Stimulated activated CD8-positive, alpha-beta memory T cell treated with anti-CD3 and anti-CD28 coated beads, Interleukin-15, amount 100 ng/mL, for 48 hours (primary cell): ENCODE measurements around the gene CHIC1.
"Not testable (repeated sequence)": the region's sequence is repeated elsewhere in the genome, so short reads cannot be mapped to it uniquely, and the experiment has no call there.

Experiments
- DNase-seq, 2 donors: peaks; one replicate each; pipeline ENCODE4 v3.0.0-alpha.2; 2020; ENCODE audit warnings: low read depth in 2 of 2

Gene CHIC1

DNA sequence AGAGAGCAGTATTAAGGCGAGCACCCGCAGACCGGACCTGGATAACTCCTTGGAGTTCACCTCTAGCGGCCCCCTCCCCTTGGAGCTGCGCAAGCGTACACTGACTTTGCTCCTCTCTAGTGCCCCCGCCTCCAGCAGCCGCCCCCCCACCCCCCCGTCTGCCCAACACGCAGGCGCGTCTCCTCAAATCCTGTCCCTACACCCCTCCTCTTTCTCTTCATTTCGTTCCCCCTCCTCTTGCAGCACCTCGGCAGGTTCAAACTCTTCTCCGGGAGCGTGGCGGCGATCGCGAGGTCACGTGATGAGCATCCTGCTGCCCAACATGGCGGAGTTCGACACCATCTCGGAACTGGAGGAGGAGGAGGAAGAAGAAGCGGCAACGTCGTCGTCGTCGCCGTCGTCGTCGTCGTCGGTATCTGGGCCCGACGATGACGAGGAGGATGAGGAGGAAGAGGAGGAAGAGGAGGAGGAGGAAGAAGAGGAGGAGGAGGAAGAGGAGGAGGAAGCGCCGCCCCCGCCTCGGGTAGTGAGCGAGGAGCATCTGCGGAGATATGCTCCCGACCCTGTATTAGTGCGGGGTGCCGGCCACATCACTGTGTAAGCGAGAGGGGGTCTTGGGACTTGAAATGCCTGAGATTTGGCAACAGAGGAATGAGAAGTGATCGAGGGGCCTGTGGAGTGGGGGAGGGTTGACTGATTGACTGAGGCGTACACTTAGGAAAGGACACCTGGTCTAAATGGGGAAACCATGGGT is at the start of gene CHIC1:
TSS of gene CHIC1 (plus strand) at position 214 of the 754 bp plus-strand sequence. CDS start at position 302, 88 bp downstream.
- DNase-seq = peak; percentile 34 to 38

DNA sequence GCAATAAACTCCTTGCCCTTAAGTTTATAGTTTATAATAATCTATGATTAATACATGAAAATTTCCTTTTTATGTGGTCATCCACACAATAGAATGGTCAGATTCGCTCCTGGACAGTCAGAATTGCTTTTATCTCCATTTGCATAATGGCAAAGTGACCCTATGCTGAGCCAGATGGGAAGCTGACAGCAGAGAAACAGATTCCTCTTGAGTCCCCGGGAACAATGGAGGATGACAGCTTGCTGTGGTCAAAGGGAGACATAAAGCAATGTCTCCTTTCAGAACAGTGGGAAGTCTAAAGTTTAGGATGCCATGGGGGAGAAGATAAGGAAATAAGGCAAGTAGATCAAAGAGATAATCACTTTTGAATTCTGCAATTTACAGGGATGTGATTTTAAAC is 40.2 kb upstream of the CHIC1 start:
- DNase-seq = not testable (repeated sequence)

DNA sequence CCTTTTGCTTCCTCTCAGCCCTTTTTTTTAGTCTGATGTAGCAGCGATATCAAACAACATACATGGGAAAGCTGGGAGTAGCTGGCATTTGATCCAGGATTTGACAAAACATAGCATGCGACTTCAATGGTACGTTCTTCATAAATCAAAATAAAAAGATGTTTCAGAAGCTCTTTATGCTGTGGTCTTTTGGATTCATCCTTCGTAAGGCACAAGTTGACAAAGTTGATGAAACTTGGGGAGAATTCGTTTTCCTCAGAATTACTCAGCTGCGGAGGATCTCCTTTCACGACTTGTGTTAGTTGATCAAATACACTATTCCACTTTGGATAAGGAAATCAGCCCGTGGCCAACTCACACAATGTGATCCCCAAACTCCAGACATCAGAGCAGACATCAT is 38.1 kb upstream of the CHIC1 start:
- no peak for DNase-seq

DNA sequence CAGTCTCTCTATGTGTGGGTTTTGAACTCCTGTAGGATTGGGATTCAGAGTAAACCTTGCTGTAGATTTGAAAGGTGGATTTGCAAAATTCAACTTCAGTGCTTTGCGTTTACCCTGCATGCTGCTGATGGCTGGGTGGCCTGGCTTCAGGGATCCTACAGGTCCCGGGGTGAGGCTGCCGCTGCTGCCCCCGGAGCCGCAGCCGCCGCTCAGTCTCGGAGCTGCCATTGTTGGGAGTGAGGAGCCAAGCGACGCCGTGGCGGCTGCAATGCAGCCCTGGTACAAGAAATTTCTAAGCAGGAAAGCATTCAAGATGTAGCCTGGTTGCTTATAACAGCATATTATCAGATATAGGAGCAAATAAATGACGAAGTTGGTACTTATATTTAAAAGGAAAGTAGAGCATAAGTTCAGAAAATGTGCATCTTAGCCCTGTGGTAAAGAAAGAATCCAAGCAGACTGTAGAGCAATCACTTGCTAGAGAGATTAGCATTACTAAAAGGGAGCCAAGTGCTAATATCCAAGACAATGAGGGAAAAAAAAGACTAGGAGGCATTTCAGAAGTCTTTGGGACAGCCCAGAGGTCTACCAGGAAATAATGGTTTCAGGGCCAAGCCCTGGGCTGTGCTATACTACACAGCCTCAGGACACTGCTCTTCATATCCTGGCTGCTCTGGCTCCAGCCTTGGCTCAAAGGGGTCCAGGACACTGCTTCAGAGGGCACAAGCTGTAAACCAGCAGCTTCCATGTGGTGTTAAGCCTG is 36.9 kb upstream of the CHIC1 start:
- DNase-seq = no peak

DNA sequence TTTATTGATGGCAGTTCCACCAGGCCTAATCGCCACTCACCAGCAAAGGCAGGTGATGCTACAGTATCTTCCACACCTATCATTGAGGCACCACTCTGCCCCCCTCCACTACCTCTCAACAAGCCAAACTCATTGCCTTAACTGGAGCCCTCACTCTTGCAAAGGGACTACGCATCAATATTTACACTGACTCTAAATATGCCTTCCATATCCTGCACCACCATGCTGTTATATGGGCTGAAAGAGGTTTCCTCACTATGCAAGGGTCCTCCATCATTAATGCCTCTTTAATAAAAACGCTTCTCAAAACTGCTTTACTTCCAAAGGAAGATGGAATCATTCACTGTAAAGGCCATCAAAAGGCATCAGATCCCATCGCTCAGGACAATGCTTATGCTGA is 31.3 kb upstream of the CHIC1 start:
- DNase-seq = not testable (repeated sequence)

DNA sequence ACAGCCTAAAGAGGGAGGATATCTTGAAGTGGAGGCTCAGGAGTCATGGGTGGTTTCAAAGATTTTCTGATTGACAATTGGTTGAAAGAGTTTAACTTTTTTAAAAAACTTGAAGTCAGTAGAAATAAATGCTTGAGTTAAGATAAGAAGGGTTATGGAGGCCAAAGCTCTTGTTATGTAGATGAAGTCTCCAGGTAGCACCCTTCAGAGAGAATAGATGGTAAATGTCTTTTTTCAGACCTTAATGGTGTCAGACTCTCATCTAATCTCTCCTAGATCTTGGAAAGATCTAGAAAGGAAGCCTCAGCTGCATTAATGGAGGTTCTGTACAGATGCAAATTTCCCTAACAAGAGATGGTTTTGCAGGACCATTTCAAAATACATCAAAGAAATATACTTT is 6.8 kb upstream of the CHIC1 start:
- no peak for DNase-seq

DNA sequence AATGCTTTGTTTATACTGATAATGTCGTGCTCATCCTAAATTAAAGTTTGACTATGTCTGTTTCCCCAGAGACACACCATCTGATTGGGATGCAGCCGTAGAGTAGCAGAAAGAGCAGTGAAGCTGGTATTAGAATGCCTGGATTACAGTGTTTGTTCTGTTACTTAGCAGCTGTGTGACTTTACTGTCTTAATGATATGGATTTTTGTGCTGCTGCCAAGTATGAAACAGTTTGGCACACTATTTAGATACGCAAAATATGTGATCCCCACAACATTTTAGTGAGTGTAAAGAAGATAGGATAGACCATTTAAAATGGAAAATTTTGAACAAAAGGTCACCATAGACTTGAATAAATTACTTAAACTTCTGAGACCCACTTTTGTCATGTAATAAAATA is 1.2 kb upstream of the CHIC1 start:
- DNase-seq = no peak

DNA sequence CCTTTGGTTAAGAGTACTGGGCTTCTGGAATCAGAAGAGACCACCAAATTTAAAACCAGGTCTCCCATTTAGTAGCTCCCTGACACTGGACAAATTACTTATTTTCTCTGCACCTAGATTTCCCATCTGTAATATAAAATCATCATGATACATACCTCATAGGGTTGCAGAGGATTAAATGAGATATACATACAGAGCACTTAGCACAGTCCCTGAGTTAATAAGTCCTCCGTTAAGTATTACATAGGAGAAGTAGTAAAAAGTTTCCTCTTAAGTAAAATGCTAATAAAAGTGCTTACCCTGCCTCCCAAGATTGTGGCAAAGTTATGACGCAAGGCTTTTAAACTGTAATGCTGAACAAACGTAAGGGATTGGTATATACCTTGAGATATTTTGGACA is 539 bp upstream of the CHIC1 start:
- DNase-seq = no peak

DNA sequence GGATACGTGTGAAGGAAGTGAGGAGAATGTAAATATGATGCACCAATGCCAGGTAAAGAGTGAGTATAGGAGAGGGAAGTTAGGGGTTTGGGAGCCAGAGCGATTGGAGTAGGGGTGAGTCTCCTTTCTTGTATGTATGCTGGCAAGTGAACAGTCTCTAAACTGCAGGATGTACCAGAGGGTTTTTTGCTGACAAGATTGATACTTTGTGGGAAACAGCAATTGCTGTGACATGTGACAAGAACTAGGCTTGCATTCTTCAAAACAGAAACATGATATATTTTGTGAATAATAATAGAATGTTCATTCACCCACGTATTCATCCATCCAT is 706 bp downstream of the CHIC1 start:
- DNase-seq = no peak

DNA sequence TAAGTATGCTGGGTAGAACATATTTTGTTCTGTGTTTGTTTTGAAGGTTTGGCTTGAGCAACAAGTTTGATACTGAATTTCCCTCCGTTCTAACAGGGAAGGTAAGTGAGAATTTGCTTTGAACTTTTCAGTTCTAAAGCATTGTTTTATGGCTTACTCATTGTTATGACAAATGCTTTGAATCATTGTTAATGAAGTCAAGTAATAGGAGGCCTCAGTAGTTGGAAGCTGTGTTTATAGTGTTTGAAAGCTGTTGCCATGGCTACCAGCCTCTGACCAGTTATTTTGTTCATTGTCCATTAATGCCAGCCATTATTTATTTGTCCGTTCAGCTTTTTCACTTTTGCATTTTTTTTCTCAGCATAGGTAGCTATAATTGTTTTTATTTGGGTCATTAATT is 14.4 kb downstream of the CHIC1 start:
- DNase-seq = no peak

DNA sequence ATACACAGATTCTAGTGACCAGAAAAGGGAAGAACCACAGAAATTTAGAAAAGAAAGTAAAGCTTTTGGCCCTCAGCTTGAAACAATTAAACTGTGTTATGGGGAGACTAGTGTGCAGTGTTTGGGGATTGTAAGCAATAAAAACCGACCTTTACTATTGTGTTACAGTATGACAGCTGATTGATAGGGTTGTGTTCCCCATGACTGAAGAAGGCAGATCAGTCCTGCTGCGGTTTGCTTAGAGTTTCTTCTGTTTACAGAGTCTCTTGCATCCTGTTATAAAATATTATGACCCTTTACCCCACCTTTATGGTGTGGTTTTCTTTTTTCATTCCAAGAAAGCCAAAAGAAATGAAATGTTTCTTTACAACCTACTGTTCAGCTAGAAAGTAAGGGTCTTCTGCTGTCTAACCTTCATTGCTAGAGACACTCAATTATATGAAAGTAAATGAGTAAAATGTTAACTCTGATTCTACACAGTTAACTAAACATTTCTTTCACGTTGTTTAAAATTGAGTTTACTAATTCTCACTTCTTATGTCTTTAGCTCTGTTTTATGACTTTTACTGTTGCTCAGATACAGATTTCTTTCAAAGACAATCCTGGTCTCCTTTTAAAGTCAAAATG is 18.1 kb downstream of the CHIC1 start:
- DNase-seq = no peak

DNA sequence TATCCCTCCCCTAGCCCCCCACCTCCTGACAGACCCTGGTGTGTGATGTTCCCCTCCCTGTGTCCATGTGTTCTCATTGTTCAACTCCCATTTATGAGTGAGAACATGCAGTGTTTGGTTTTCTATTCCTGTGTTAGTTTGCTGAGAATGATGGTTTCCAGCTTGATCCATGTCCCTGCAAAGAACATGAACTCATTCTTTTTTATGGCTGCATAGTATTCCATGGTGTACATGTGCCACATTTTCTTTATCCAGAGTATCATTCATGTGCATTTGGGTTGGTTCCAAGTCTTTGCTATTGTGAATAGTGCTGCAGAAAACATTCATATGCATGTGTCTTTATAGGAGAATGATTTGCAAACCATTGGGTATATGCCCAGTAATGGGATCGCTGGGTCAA is 34.8 kb downstream of the CHIC1 start:
- DNase-seq = not testable (repeated sequence)

DNA sequence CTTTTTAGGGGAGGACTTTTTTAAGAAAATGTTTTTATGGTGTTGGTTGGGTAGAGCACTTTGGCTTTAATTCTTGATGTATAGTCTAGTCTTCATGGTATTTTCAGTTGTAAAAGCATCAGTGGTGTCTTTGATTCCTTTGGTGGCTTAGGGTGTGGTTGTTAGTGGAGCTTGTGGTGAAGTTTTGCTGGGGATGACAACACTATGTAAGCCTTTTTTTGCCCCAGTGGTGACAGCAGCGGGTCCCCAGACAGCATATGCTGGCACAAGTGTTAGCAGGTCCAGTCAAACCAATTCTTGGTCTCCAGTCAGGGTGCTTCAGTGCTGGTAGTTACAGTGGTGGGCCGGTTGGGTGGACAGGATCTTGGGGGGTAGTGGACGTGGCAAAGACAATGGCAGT is 52.0 kb downstream of the CHIC1 start:
- DNase-seq = no peak

DNA sequence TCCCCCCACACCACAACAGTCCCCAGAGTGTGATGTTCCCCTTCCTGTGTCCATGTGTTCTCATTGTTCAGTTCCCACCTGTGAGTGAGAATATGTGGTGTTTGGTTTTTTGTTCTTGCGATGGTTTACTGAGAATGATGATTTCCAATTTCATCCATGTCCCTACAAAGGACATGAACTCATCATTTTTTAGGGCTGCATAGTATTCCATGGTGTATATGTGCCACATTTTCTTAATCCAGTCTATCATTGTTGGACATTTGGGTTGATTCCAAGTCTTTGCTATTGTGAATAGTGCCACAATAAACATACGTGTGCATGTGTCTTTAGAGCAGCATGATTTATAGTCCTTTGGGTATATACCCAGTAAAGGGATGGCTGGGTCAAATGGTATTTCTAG is 78.7 kb downstream of the CHIC1 start:
- not testable (repeated sequence) for DNase-seq

DNA sequence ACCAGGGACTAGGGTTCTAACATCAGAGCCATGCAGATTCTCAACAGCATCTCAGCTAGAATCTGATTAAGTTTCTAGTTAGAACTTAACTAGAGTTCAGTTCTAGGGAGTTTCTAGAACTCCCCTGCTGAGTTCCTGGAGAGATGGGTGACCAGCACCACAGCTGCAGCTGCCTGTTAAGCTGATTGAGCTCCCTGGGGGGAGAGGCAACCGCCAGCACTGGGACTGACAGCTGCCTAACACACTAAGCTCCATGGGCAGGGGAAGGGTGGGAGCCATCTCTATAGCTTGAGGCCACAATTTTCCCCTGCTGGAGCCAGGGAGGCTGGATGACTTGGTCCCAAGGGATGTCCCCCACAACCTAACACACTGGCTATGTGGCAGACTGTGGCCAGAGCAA is 84.2 kb downstream of the CHIC1 start:
- no peak for DNase-seq

DNA sequence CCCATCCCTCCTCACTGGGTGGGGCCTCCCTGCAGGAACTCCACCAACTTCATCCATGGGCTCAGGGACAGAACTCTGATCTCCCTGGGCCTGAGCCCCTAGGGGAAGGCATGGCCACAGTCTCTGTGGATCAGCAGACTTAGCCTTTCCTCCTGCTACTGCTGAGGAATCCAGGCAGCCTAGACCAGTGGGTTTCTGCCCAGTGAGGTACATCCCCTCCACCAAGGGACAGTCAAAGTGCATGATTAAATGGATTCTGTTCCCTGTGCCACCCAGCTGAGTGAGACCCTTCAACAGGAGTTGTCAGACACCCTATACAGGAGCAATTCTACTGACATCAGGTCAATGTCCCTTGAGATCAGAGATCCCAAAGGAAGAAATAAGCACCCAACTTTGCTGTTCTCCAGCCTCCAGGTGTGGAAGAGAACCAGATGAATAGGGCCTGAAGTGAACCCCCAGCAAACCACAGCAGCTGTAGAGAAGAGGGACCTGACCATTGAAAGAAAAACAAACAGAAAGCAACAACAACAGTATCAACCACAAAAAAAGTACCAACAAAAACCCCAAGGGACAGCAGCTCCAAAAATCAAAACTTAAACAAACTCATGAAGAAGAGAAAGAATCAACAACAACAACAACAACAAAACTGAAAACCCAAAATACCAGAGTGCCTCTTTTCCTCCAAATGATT is 84.8 kb downstream of the CHIC1 start:
- no peak for DNase-seq

DNA sequence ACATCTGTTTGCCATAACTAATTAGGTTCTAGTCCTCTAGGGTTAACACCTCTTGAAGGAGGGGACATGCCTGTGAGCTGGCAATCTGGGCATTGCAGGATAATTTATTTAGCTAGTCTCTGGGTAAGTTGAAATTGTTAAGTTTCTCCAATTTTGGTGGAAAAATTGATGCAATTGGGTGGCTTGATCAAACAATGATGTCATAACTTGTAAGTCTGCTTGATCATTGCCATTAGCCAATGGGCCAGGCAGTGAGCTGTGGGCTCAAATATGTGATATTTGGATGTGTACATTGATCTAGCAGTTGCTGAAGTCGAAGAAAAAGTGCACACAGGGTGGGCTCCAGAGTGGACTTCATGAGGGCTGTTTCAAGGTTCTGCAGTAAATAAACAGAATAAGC is 98.3 kb downstream of the CHIC1 start:
- DNase-seq = not testable (repeated sequence)

DNA sequence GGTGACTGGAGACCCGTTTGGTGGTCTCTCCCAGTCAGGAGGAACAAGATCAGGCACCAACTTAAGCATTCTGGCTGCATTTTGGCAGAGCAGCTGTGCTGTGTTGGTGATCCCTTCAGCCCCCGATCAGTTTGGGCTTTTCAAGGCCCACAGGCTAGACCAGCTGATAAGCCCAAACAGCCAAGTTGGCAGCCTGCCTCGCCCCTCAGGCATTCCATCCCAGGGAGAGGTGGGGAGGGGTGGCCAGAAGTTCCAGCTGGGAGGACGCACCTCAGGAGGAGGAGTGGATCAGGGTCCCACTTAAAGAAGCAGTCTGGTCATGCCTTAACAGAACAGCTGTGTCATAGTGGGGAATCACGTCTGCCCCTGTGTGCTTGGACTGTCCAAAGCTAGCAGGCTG is 105.8 kb downstream of the CHIC1 start:
- no peak for DNase-seq

DNA sequence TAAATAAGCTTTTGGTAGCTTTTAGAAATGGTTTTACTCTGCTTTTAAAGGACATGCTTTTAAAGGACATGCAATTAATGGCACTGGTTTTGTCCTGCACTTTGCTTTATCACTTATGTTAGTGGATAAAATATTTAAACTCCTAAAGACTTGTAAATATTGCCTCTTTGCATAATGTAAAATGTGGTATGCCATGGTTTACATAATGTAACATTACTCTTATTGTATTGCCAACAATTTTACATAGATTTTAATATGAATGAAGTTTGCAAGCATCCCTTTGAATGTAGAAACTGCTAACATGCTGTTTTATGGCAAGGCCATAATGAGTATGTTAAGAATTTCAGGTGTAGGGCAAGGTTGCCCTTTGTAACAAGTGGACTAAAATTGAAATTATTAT is 118.4 kb downstream of the CHIC1 start:
- no peak for DNase-seq

DNA sequence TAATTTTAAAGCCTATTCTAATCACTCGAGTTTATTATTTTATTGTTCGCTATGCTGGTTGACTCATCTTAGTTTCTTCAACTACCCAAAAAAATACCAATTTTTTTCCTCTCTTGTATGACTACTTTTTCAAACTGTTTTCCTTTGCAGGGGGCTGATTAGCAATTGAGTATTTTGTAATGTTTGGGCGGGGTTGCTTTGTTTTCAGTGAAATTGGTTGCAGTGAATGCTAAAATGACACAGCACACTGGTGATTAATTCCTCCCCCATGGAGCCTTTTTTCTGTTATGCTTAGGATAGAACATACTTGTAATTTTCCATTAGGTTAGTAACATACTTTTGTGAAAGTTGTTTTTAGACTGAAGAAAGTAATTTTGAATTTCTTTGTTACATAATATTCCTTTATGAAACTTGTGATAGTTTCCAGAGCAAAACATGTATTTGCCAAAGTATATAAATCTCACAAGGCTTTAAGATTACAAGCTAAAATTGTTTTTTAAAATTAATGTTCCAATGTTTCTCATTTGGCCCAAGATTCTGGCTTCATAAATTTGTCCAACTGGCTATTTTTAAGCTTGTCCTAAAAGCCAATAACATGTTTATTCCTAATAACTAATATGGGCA is 120.4 kb downstream of the CHIC1 start:
- DNase-seq = no peak

DNA sequence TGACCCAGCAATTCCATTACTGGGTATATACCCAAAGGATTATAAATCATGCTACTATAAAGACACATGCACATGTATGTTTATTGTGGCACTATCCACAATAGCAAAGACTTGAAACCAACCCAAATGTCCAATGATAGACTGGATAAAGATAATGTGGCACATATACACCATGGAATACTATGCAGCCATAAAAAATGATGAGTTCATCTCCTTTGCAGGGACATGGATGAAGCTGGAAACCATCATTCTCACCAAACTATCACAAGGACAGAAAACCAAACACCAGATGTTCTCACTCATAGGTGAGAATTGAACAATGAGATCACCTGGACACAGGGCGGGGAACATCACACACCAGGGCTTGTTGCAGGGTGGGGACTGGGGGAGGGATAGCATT is 144.0 kb downstream of the CHIC1 start:
- not testable (repeated sequence) for DNase-seq

DNA sequence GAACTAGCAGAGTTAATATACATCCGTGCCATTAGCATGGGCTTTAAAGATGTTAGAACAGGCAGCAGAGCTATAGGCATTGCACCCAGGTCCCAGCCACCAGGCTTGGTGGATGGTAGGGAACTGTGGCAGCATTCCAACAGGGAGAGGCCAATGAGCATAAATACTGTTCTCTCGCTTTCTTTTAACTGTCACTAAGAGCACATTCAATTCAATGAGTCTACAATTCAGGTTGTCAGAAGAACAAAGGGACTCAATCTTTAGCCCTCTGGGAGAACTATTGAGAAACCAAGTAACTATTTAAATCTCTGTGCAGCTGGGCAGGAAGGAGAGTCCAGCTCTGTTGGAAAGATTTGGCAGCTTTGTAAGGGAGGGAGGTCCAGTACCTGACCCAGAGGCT is 165.6 kb downstream of the CHIC1 start:
- no peak for DNase-seq
